ENCODE measurements around the gene ADGRD2. TPM values are rescaled to one million over a fixed set of nuclear protein-coding genes. Genes with fewer than 3 reads are reported as not detected.

Gene ADGRD2
- total RNA-seq, 4 donors from 2014 or later: not detected

DNA sequence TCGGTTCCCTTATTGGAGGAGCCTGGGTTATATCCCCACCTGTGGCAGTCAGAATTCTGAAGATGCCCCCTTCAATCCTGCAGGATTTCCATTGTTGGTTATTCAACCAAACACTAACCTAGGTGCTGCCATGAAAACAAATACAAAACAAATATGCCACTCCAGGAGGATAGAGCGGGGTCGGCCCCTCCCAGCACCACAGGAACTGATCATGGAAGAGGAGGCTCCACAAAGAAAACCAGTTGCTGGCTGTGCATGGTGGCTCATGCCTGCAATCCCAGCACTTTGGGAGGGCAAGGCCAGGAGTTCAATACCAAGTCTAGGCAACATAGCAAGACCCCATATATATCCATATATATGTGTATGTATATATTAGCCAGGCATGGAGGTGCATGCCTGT is 13.2 kb upstream of the ADGRD2 start:
- H3K9me3 ChIP-seq: no peaks in the 10 kb centered on the region
- H3K27ac ChIP-seq: no peak overlapping the region
- no peak for DNase-seq
- TF ChIP-seq POLR2A (IDR thresholded peaks at IDR 0.05) (no peak), CTCF (IDR thresholded peaks at IDR 0.05) (no peak)
- intact Hi-C loops (cut with DNase I): no loop called here
- H3K27me3 ChIP-seq: no peaks in the 10 kb centered on the region
- H3K4me3 ChIP-seq (replicated peaks in 1 of 3): no peak overlapping the region
- H3K36me3 ChIP-seq: no peaks in the 10 kb centered on the region
- no peaks in the 10 kb centered on the region for H3K4me1 ChIP-seq
- WGBS, 2 donors: 95 to 98% methylated on average over 3 of the region's 3 CpGs

DNA sequence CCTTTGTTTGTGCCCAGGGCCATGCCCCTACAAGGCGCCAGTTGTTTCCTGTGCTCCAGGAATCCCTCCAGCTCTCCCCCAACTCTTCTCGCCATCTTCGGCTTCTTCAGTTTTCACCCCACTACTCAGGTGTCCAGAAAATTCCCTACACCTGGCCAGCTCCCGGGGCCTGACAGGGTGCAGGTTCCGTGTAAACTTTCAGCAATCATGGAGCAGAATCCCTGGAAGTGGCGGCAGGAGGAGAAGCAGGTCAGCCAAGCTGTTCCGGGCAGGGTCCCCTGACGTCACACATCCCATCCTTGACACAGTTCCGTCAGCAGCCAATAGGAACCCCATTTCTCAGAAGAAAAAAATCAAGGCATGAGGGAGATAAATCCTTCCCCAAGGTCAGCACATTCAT is 12.2 kb upstream of the ADGRD2 start:
- Histone ChIP-seq H3K4me1 (no peaks in the 10 kb centered on the region), H3K27ac (no peak overlapping the region), H3K9me3 (no peaks in the 10 kb centered on the region), H3K4me3 (replicated peaks in 1 of 3) (no peak overlapping the region), H3K36me3 (no peaks in the 10 kb centered on the region), H3K27me3 (no peaks in the 10 kb centered on the region)
- intact Hi-C loops (cut with DNase I): no loop called here
- 86 to 89% methylated on average over 9 of the region's 9 CpGs for WGBS, 2 donors
- TF ChIP-seq POLR2A (IDR thresholded peaks at IDR 0.05) (no peak), CTCF (IDR thresholded peaks at IDR 0.05) (no peak)
- DNase-seq: no peak

DNA sequence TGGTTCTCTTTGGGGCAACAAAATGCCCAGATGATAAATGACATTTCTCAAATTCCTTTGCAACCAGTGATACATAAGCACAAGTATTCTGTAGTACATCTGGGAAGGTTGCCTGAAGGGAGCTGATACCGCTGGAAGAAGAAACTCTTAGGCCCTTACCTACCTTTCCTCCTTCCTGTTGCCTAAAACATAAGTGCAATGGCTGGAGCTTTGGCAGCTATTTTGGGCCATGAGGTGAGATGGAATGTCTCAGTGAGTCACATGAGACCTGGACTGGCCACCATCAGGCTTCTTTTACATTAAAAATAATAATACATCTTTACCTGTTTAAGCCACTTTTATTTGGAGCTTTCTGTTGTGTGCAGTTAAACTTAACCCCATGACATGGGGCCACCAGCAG is 11.2 kb upstream of the ADGRD2 start:
- no peak for DNase-seq
- no peaks in the 10 kb centered on the region for H3K4me1 ChIP-seq
- H3K36me3 ChIP-seq: no peaks in the 10 kb centered on the region
- 88 to 96% methylated on average over 1 of the region's 1 CpG for WGBS, 2 donors
- H3K27ac ChIP-seq: no peak overlapping the region
- no peaks in the 10 kb centered on the region for H3K27me3 ChIP-seq
- no peak overlapping the region for H3K4me3 ChIP-seq (replicated peaks in 1 of 3)
- H3K9me3 ChIP-seq: no peaks in the 10 kb centered on the region
- no peak for TF ChIP-seq CTCF (IDR thresholded peaks at IDR 0.05)
- no peak for TF ChIP-seq POLR2A (IDR thresholded peaks at IDR 0.05)
- intact Hi-C loops (cut with DNase I): no loop called here

DNA sequence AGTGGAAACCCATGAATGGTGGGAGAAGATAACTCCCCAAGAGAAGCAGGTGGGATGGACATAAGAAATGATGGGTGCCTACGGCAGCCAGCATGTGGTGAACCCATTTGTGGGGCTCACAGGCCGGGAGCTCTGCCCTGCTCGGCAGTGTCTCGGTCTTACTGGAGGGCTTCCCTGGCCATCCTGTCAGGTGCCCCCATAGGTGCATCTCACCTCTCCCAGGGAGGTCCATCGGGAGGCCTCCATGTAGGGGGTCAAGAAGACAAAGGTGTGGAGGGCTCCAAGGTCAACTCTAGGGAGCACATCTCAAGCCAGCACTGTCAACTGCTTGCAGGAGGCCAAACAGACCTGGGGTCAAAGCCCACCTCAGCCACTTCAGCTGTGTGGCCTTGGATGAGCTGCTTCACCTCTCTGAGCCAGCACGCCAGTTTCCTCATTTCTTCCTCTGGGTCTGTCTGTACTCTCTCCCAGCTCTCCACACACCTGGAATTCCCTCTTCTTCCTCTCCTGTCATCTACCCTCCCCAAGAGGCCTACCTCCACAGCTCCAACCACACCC is 10.5 kb upstream of the ADGRD2 start:
- H3K27me3 ChIP-seq: no peaks in the 10 kb centered on the region
- H3K36me3 ChIP-seq: no peaks in the 10 kb centered on the region
- no peak overlapping the region for H3K4me3 ChIP-seq (replicated peaks in 1 of 3)
- 91 to 96% methylated on average over 6 of the region's 6 CpGs for WGBS, 2 donors
- H3K9me3 ChIP-seq: no peaks in the 10 kb centered on the region
- no peak for DNase-seq
- H3K4me1 ChIP-seq: no peaks in the 10 kb centered on the region
- no peak for TF ChIP-seq CTCF (IDR thresholded peaks at IDR 0.05)
- no peak for TF ChIP-seq POLR2A (IDR thresholded peaks at IDR 0.05)
- intact Hi-C loops (cut with DNase I): no loop called here
- no peak overlapping the region for H3K27ac ChIP-seq

GRCh38 chr9:124440786-124441185 is 9.5 kb upstream of the ADGRD2 start:
- Histone ChIP-seq H3K27me3 (no peaks in the 10 kb centered on the region), H3K36me3 (no peaks in the 10 kb centered on the region), H3K4me3 (replicated peaks in 1 of 3) (no peak overlapping the region), H3K4me1 (no peaks in the 10 kb centered on the region), H3K9me3 (no peaks in the 10 kb centered on the region), H3K27ac (no peak overlapping the region)
- 75 to 85% methylated on average over 10 of the region's 10 CpGs for WGBS, 2 donors
- intact Hi-C loops (cut with DNase I): no loop called here
- DNase-seq: no peak
- TF ChIP-seq POLR2A (IDR thresholded peaks at IDR 0.05) (no peak), CTCF (IDR thresholded peaks at IDR 0.05) (no peak)

Measured in thyroid gland (tissue), 4 donors.